Measurements from ENCODE around the gene RHOB.

DNA sequence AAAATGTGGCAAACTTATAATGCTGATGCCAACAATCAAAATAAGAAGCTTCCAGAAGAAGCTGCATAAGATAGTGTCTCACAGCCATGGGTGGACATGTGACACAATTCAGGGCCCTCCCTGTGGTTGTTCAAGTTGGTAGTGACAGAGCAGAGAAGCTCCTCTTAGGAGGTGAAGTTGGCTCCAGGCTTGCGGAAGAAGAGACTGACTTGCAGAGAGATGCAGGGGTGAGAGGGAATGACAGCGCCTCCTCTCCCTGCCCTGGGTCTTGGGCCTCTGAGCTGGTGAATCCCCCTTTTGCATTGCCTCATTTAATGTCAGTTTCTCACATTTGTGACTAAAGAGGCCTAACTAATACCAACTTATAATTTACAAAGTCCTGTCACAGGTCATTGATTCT, 23.0 kb upstream of the RHOB start:
- TF ChIP-seq, protein P1, sequence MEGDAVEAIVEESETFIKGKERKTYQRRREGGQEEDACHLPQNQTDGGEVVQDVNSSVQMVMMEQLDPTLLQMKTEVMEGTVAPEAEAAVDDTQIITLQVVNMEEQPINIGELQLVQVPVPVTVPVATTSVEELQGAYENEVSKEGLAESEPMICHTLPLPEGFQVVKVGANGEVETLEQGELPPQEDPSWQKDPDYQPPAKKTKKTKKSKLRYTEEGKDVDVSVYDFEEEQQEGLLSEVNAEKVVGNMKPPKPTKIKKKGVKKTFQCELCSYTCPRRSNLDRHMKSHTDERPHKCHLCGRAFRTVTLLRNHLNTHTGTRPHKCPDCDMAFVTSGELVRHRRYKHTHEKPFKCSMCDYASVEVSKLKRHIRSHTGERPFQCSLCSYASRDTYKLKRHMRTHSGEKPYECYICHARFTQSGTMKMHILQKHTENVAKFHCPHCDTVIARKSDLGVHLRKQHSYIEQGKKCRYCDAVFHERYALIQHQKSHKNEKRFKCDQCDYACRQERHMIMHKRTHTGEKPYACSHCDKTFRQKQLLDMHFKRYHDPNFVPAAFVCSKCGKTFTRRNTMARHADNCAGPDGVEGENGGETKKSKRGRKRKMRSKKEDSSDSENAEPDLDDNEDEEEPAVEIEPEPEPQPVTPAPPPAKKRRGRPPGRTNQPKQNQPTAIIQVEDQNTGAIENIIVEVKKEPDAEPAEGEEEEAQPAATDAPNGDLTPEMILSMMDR (IDR thresholded peaks at IDR 0.05) = no peak
- TF ChIP-seq POLR2A (IDR thresholded peaks at IDR 0.05) (no peak), POLR2AphosphoS5 (IDR thresholded peaks at IDR 0.05) (no peak)
